NCI-H2107 (cell line): Measurements from ENCODE around the gene SMYD3.

Experiments used
- DNase-seq: peaks from one replicate; lab custom pipeline; 2025; lab: John Stamatoyannopoulos, UW

The SMYD3 gene

DNA sequence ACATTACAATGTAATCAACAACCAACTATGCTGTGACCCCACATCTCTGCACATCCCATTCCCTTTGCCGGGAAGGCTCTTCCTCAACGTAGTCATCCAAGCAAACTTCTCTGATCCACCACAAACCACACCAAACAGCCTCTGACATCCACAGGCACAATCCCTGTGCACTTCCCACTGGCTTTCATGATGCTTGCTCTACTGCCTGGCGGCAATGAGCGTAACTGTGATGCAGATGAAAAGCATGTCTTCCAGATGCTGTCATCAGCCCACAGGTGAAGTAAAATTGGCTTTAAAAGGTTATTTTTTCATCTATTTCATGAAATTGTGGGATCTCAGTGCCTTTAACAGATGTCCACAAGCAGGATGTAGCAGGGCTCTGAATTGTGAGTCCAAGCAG is 635.2 kb downstream of the SMYD3 start:
- DNase-seq = no peak

GRCh38 chr1:245871191-245871590 is 635.9 kb downstream of the SMYD3 start:
- DNase-seq = no peak

GRCh38 chr1:245870698-245871097 is 636.4 kb downstream of the SMYD3 start:
- no peak for DNase-seq

- no peak for DNase-seq
These were observed 637.2 kb downstream of the SMYD3 start for GRCh38 chr1:245869847-245870246.

GRCh38 chr1:245867738-245868137 is 639.3 kb downstream of the SMYD3 start:
- no peak for DNase-seq

GRCh38 chr1:245864872-245865271 is 642.2 kb downstream of the SMYD3 start:
- DNase-seq = no peak

DNA sequence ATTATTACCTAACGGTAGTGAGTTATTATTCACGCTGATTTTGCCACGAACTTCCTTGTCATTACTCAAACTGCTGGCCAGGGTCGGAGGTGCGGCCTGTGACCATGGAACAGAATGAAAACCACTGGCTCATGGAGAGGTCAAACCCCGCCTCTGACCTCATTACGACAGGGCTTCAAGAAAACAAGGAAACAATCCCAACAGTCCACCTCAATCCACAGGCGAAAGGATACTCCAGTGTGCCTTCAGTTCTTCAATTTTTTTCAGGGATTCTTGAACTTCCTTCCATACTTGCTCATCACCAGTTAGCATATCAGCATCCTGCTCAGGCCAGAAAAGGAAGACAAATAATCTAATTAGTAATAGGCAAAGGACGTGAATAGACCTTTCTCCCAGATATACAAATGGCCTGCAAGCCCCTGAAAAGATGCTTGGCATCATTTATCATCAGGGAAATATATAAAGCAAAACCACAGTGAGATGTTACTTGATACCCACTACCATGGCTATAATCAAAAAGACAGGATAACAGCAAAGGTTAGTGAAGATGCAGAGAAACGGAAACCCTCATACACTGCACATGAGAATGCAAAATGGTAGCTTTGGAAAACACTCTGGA is 643.4 kb downstream of the SMYD3 start:
- no peak for DNase-seq

DNA sequence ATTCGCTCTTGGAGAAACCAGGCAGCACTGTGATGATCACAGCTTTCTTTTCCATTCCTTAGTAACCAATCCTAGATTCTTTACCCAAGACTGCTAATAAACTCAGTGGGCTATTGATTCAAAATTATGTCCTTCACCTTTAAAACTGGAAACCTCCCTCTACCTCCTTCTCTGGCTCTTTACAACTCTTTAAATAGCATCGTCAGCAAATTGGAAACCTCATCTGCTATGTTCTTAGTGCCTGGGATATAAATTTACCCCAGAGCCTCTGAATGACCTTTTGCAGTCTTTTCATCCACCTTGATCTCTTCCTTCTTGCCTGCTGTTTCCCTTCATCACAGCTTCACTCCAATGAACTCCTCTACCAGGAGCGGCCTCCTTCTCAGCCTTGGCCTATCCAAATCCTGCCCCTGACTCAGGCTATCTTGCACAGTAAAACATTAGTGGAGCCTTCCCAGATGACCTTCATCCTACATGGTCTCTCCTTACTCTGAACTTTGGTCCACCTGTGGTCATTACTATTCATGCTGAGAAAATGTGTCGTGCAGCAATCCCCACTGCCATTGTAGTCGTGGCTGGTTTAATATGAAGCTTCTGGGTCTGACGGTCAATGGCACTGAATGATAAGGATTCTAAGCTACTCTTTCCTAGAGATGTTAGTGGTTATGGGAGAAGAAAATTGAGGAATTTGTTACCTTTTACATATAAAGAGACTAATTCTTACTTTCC is 644.1 kb downstream of the SMYD3 start:
- no peak for DNase-seq

DNA sequence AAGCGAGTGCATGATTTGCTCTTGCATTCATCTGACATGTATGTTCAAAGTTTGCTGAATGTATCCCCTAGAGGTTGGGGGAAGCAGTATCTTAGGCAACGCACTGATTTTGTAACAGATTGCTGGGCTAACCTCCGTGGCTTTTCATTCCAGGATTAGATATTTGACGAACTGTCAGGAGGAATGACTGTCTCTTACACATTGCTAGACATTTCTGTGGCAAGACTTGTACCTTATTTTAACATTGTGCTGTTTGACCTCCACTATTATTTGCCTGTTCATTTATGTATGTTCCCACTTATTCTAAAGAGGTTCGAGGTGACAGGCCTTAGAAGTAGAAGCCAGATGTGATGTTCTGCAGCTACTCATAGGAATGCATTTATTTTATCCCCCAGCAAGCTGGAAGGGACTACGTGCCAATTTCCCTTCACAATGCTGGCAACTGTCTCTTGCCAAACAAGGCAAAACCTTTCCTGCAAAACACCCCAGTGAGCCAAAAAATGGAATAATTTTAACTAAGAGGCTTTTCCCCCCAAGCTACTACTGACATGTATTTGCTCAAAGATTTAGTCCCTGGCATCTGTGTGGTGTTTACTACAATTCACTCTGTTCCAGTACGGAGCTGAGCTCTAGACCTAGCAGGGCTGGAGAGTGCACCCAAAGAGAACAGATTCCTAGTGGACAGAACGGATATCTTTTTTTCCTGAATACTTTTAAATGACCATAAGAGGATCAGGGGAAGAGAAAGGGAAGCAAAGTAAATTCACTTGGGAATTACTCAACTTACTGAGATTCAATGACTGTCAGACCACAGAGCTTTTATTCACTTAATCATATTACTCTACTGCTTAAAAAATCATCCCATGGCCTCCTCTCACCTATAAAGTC is 646.2 kb downstream of the SMYD3 start:
- DNase-seq = no peak

GRCh38 chr1:245859493-245860114 is 647.5 kb downstream of the SMYD3 start:
- DNase-seq = no peak

DNA sequence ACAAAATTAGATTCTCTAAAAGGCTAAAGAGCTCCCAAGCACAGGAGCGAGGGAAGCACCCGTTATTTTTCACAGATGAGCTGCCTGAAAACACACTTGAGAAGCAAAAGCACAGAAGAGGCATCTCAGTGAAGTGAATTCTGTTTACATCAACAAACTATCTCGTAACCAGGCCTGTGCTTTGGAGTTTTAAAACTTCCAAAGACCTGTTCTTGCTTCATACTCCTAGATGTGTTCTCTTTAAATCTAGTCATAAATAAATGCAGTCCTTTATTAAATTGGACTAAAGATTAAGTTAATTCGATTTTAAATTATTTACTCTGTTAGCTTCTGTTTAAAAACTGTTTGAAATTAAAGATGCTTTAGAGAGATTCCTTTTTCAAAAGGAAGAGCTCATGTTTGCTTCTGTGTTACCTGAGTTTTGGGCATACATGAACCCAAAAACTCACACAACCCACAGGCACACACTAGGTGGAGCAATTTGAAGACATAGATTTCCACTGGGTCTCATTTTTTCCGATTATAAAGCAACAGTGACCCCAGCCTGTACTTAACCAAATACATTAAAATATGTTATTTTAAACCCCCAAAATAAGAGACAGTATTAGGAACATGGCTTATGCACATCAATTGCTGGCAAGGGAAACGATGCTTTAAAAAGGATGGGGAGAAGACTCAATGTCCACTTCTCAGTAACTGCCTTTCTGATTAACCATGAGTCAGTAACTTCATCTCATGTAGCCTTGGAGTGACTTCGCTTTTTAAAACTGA is 648.2 kb downstream of the SMYD3 start:
- no peak for DNase-seq

DNA sequence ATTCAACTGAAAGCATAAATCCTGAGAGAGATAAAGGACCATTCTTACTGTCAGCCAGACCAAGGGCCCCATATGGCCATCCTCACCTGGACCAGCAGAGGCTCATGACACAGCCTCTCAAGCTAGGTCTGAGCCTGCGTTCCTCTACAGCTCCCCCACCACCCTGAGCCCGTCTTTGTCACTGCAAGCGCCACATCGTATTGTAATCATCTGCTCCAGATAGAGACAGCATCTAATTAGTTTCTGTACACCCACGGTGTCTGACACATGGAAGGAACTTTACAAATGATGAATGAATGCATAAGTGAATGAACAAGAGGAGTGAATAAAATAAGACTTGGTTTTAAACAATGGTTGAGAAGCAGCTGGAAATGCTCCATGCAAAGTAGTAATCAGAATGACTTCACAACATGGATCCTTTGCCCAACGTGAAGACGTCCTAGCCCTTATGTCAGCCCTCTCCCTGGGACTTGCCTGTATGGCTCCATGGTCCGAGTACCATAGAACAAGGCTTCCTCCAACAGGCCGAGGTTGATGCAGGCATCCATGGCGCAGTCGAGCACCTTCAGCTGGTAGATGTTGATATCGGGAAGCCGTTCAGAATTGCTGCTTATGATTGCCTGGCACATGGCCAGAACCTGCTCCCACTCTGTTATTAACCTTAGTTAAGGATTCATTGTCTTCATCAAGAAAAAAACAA is 648.9 kb downstream of the SMYD3 start:
- DNase-seq = no peak

- DNase-seq = no peak
These were observed 650.0 kb downstream of the SMYD3 start for GRCh38 chr1:245856944-245857531.

DNA sequence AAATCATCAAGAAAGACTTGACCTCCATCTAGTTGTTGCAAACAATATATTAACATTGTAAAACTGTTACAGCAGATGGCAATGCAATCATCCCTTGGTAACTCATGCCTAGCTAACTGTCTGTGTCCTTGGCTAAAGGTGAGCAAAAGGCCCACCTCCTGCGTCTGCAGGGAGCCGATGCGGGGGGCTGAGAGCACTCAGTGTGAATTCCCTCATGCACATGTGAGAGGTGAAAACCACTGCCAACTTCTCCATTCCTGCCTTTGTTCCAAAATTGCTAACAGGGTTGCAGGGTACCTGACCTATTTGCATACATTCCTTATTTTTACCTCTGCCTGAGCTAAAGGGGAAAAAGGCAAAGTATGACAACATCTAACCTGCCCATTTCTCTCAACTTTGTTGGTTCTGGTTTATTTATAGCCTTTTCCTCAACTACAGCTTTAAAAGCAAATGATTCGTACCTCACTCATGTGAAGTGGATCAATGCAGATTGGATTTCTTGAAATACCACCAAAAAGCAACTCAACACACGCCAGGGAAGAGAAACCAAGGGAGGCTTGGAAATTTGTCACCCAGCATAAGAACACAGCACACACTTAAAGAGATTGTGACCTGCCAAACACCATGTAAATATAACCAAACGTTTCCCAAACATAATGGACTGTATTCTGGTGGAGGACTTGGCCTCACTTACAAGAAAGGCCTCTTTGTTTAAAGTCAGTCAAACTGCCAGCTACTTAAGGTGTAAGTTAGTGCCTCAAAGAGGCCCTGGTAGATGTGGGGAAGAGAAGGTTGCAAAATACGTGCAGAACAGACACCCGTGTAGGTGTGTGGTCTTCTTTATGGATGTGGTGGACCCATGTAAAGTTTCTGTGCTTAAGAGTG is 651.0 kb downstream of the SMYD3 start:
- no peak for DNase-seq

DNA sequence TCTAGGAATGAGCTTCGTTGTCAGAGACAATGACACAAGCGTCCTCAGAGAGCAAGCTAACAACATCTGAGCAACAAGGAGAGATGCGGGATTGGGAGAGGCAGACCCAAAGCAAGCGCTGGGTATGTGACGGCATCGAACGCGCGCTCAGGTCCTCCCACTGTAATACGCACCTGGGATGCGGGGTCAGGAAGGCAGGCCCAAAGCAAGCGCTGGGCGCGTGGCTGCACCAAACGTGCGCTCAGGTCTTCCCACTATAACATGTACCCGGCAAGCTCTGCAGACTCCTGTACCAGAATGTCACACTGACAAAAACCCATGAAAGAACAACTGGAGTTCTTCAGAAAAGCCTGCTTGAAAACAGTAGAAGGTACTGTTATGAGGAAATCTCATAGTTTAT is 653.8 kb downstream of the SMYD3 start:
- no peak for DNase-seq

DNA sequence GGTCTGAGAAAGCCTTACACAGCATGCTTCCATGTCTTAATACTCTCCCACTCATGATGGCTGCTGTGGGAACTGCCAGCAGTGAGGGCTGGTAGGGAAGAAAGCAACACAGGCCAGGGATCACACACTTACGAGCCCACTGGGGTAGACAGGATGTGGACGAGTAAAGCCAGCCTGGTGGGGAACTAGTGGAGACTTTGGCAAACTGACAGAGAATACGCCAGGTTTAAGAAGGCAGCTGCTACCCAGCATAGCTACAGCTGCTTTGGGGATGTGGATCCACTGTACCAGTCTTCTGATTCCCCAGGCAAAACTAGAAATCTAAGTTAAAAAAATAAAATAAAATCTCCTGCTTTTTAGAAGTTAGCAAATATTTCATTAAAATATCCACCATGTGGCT is 664.0 kb downstream of the SMYD3 start:
- DNase-seq = no peak

GRCh38 chr1:245842106-245842505 is 665.0 kb downstream of the SMYD3 start:
- no peak for DNase-seq

GRCh38 chr1:245840971-245841370 is 666.1 kb downstream of the SMYD3 start:
- DNase-seq = no peak

GRCh38 chr1:245837718-245838117 is 669.4 kb downstream of the SMYD3 start:
- peak; percentile 35 for DNase-seq

DNA sequence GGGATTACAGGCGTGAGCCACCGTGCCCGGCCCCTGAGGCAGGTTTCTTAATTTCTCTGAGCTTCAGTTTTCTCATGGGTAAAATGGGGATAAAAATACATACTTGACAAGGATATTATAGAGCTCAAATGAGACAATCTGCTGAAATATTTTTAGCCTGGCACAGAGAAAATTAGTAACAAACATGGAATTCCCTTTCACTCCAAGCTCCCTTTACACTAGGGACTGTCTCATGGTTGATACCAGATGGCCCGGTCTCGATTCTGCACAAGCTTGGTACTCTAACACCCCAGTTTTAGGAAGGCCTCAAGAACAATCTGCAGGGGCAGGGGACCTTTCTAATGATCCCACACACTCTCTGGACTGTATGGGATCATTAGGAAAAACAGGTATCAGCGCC is 671.7 kb downstream of the SMYD3 start:
- no peak for DNase-seq
